WTC11 (cell line): ENCODE data around the gene ANGEL2.

Experiments
- AR ChIP-seq: fragments of 250-450 bp; sonication (Bioruptor Pico); IDR thresholded peaks from 2 replicates; pipeline ENCODE4 v1.9.0; 2021; ENCODE audit warnings: mild to moderate bottlenecking
- TF ChIP-seq, protein P1 (sequence below): fragments of 200-600 bp; IDR thresholded peaks from 2 replicates; pipeline ENCODE4 v1.8.0; 2022; ENCODE audit warnings: antibody characterized with exemption

DNA sequence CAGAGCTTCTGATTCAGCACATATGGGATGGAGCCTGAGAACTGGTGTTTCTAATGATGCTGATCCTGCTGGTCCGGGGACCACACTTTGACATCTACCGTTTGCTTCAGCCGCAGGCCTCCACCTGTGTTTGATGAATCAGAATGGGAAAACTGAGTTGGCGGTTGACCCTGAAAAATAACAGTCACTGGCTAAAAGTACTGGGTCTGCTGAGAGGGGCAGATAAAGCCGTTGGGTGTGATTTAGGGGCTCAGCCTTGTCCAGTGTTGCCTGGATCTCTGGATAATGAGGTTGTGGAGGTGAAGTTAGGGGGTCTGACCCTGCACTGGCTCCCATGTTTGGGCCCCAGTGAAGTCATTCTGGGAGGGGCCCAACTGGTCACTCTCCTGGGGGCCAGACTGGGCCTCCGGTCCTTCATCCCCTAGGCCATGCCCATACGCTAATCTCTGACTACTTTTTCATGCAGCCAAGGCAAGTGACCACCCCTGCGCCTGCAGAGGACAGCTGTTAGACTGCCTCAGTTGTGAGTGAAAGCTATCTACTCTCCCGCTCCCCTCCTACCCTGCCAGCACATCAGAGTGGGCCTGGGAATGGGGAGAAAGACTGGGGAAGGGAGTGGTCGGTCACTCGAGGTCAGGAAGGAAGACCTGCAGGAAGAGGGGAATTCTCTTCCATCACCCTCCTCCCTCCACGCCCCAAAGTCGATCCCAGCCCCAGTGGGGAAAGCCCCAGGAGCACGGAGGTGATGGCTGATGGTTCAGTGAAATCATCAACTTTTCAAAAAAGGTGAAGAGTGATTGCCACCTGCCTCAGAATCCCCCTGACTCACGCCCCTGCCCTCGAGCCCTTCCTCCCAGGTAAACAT lies 37.7 kb downstream of the ANGEL2 start:
- TF ChIP-seq AR (CRISPR knock-in tag): no peak
- TF ChIP-seq, protein P1, sequence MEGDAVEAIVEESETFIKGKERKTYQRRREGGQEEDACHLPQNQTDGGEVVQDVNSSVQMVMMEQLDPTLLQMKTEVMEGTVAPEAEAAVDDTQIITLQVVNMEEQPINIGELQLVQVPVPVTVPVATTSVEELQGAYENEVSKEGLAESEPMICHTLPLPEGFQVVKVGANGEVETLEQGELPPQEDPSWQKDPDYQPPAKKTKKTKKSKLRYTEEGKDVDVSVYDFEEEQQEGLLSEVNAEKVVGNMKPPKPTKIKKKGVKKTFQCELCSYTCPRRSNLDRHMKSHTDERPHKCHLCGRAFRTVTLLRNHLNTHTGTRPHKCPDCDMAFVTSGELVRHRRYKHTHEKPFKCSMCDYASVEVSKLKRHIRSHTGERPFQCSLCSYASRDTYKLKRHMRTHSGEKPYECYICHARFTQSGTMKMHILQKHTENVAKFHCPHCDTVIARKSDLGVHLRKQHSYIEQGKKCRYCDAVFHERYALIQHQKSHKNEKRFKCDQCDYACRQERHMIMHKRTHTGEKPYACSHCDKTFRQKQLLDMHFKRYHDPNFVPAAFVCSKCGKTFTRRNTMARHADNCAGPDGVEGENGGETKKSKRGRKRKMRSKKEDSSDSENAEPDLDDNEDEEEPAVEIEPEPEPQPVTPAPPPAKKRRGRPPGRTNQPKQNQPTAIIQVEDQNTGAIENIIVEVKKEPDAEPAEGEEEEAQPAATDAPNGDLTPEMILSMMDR: no peak
